ENCODE measurements around the gene PBRM1.

Gene PBRM1

DNA sequence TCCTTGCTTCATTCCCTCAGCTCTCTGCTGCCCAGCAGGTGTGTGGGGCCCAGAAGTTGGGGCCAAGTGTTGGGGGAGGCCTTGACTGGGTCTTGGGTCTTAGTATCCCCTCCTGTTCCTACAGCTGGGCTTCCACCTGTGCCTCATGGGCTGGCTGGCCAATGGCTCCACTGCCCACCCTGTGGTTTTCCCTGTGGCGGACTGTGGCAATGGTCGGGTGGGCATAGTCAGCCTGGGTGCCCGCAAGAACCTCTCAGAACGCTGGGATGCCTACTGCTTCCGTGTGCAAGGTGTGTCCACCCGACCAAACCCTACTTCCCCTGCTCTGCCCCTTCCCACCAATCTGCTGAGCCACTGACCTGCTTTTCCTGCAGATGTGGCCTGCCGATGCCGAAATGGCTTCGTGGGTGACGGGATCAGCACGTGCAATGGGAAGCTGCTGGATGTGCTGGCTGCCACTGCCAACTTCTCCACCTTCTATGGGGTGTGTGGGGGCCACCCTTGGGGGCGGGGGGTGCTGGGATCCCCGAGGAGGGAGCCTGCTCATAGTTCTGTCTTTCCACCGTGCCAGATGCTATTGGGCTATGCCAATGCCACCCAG, 163.0 kb downstream of the PBRM1 start:
- FAIRE-seq: no peak

DNA sequence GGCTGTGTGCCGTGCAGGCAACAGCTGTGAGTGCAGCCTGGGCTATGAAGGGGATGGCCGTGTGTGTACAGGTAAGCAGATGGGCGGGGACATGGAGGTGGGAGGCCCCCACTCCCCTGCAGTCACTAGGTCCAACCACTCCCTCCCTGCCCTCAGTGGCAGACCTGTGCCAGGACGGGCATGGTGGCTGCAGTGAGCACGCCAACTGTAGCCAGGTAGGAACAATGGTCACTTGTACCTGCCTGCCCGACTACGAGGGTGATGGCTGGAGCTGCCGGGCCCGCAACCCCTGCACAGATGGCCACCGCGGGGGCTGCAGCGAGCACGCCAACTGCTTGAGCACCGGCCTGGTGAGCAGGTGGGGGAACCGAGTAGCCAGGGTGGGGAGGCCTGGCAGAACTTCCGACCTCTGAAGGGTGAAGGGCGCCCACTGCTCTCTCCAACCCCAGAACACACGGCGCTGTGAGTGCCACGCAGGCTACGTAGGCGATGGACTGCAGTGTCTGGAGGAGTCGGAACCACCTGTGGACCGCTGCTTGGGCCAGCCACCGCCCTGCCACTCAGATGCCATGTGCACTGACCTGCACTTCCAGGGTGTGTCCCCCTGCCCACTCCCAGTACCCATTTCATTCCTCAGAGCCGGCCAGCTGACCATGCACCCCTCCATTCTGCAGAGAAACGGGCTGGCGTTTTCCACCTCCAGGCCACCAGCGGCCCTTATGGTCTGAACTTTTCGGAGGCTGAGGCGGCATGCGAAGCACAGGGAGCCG, 163.6 kb downstream of the PBRM1 start:
- FAIRE-seq: no peak

- FAIRE-seq: no peak
These were observed 164.3 kb downstream of the PBRM1 start for GRCh38 chr3:52521488-52521824.

- no peak for FAIRE-seq
These were observed 164.8 kb downstream of the PBRM1 start for GRCh38 chr3:52520716-52521487.

GRCh38 chr3:52520141-52520667, 165.5 kb downstream of the PBRM1 start:
- no peak for FAIRE-seq

DNA sequence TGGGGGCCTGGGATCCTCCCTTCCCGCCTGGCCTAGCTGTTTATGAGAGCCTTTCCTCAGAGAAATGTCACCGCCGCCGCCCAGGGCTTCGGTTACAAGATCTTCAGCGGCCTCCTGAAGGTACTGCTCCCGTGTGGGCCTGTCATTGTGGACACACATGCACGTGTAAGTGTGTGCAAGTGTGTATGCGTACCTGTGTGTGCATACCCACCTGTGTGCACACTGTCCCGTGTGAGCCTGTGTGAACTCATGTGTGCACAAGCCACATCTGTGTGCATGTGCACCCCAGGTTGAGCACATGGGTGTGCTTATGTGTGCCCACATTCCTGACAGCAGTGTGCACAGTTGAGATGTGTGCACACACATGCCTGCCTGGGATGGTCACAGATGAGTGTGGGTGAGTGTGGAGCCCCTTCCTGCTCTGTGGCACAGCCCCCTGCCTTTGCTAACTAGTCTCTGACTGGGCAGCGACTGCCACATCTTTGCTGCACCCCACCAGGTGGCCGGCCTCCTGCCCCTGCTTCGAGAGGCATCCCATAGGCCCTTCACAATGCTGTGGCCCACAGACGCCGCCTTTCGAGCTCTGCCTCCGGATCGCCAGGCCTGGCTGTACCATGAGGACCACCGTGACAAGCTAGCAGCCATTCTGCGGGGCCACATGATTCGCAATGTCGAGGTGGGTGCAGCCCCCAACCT, 166.1 kb downstream of the PBRM1 start:
- FAIRE-seq: no peak

GRCh38 chr3:52518723-52519444, 166.8 kb downstream of the PBRM1 start:
- no peak for FAIRE-seq

DNA sequence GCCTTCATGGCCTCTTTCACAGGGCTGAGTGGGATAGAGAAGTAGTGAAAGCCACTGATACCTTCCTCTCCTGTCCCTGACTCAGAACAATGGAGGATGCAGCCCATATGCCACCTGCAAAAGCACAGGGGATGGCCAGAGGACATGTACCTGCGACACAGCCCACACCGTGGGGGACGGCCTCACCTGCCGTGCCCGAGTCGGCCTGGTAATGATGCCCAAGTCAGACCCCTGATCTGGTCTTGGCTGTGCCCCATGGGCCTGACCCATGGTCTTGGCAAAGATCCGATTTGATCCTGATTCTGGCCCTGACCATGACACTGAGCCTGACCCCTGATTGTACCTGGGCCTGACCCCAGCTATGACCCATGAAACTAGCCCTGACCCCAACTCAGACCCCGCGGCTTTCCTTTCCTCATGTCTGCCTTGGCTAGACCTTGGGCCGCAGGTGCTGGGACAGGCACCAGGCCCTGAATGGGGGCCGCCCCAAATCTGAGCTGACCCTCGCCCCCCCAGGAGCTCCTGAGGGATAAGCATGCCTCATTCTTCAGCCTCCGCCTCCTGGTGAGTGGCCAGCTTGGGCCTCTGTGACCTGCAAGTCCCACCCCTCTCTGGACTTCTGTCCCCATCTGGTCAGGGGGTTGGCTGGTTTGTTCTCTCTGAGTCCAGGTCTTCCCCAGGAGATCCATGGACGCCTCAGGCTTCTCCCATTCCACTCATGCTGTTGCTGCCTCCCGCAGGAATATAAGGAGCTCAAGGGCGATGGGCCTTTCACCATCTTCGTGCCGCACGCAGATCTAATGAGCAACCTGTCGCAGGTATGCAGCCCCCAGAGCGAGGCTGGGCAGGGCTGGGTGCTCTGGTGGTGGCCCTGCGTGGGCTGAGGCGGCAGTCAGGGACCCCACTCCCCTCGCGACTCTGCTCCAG, 167.7 kb downstream of the PBRM1 start:
- no peak for FAIRE-seq

GRCh38 chr3:52516509-52517195, 169.1 kb downstream of the PBRM1 start:
- FAIRE-seq: no peak

DNA sequence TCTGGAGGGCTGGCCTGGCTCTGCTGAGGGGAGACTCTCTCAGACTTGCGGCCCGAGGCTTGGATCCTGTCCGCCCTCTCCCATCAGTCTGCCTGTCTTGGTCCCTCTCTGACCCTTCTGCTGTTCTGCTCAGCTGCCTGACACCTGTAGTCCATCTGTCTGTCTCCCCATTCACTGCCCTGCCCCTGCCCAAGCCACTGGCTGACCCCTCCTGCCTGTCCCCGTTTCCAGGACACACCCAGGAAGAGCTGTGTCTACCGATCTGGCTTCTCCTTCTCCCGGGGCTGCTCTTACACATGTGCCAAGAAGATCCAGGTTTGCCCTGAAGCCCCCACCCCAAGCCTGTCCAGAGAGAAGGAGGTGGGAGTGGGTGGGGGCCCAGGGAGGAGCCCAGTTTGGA, 170.5 kb downstream of the PBRM1 start:
- FAIRE-seq: no peak

- no peak for FAIRE-seq
These were observed 171.1 kb downstream of the PBRM1 start for GRCh38 chr3:52514576-52514975.

DNA sequence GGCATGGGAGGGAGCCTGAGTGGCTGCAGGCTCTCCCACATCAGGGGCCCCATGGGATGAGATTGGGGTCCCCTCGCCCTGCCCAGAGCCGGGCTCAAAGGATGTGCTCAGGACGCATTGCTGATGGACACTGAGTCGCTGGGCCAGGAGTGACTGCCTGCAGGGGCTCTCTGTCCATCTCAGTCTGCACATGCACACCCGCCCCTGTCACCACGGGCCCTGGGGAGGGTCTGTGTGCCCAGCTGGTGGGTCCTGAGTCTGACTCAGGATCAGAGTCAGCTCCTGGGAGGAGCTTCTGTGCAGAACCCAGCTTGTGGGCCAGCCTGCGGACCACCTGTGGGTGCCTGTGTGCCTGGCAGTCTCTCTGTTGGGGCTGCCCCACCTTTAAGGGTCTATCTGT, 172.4 kb downstream of the PBRM1 start:
- no peak for FAIRE-seq

GRCh38 chr3:52512727-52513126, 173.0 kb downstream of the PBRM1 start:
- FAIRE-seq: no peak

DNA sequence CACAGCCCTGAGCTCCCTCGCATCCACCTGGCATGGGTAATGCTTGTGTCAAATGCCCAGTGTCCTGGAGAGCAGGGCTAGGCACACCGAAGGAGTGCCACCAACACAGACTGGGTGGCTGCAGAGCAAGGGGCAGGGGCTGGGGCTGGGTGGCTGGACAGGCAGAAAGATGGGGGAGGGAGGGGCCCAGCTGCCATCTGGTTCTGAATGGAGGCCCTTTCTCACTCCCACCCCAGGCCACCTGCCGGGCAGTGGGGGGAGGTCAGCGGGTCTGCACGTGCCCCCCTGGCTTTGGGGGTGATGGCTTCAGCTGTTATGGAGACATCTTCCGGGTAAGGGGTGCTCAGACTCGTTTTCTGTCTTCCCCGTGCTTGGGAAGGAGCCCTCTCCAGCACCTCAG, 173.6 kb downstream of the PBRM1 start:
- FAIRE-seq: no peak

DNA sequence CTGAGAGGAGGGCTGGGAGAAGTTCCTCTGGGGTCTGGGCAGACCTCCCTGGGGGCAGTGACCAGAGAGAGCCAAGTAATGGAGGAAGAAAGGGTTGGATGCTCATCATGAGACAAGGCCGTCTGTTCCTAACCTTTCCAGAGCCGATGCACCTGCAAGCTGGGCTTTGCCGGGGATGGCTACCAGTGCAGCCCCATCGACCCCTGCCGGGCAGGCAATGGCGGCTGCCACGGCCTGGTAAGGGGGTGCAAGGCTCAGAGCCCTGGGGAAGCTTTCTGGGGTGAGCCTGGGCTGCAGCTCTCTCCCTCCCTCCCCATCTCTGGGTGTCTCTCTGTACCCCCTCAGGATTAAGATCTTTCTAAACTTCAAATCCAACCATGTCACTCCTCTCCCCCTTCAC, 174.2 kb downstream of the PBRM1 start:
- FAIRE-seq: no peak

DNA sequence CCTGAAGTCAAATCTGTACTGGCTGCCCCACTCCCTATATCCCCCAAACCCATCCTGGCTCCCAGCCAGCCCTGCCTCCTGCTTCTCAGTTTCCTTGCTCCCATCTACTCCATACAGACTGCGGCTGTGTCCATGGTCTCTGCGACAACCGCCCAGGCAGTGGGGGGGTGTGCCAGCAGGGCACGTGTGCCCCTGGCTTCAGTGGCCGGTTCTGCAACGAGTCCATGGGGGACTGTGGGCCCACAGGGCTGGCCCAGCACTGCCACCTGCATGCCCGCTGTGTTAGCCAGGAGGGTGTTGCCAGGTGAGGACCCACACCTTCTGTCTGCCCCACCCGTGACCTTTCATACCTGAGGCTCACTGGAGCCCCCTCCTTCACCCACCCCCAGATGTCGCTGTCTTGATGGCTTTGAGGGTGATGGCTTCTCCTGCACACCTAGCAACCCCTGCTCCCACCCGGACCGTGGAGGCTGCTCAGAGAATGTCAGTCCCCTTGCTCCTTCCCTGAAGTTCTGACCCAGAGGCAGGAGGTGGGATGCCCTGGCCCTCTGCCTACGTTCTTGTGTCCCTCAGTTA, 175.9 kb downstream of the PBRM1 start:
- FAIRE-seq: no peak

DNA sequence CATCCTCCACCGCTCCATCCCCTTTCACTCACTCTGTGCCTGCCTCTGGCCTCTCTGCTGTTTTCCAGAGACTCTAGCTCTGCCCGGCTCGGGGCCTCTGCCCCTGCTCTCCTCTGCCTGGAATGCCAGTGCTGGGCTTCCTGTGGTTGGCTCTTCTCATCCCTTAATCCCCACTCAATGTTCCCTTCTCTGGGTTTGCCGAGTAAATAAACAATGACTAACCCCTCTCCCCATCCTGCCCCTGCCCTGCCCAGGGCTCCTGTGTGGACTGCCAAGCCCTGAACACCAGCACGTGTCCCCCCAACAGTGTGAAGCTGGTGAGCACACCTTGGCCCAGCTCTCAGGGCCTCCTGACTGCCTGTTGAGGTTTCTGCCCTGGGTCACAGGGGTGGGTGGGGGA, 178.4 kb downstream of the PBRM1 start:
- FAIRE-seq: no peak

- FAIRE-seq: no peak
These were observed 179.3 kb downstream of the PBRM1 start for GRCh38 chr3:52506266-52506966.

- FAIRE-seq: no peak
These were observed 180.7 kb downstream of the PBRM1 start for GRCh38 chr3:52504977-52505376.
